Measurements from ENCODE around the gene FRMD4B. TPM values are rescaled to one million over a fixed set of nuclear protein-coding genes. Genes with fewer than 3 reads are reported as not detected.

Gene FRMD4B
- total and polyA plus RNA-seq, 2 donors (not counting 3 experiments of a cell fraction or from before 2014, with no cell fraction given) = 66.4 to 89.7 TPM

- FAIRE-seq (peak; percentile 37), DNase-seq (ENCODE audit: low read depth, low spot score) (no peak)
- no peaks in the 10 kb centered on the region for H3K79me2 ChIP-seq (ENCODE audit: control insufficient read depth, insufficient read depth, low read length)
- no peaks in the 10 kb centered on the region for H3K27me3 ChIP-seq (ENCODE audit: control insufficient read depth in 2 of 2, insufficient read depth in 2 of 2, low read length in 2 of 2)
- H3K4me3 ChIP-seq (replicated peaks in 1 of 3; ENCODE audit: insufficient read depth in 1 of 3, low read depth in 1 of 3, low read length in 3 of 3) = no peak overlapping the region
- peaks cover 2% of the 10 kb centered on the region in 2 experiments for H3K36me3 ChIP-seq (ENCODE audit: control insufficient read depth in 2 of 2, extremely low read depth in 1 of 2, insufficient read depth in 2 of 2, low read length in 2 of 2)
- H3K4me2 ChIP-seq (ENCODE audit: insufficient read depth, low read length) = no peak overlapping the region
- no peak overlapping the region for H2AFZ ChIP-seq (ENCODE audit: low read depth, low read length)
- H3K27ac ChIP-seq (ENCODE audit: insufficient read depth, low read depth, low read length) = no peak overlapping the region
- no peak overlapping the region for H3K9ac ChIP-seq (replicated peaks; ENCODE audit: extremely low read depth, insufficient read depth, low read length)
- no peaks in the 10 kb centered on the region for H3K4me1 ChIP-seq (ENCODE audit: control insufficient read depth, extremely low read depth, insufficient read depth, low read length)
- ChIA-PET CTCF (interaction anchor here (1.1 kb wide), 1 partner anchor 60 kb away, joined by 3 read pairs; no protein-coding TSS in a partner anchor), POLR2A (no interaction called here)
- H3K9me3 ChIP-seq (replicated peaks; ENCODE audit: control insufficient read depth, insufficient read depth, low read length) = no peaks in the 10 kb centered on the region
- H4K20me1 ChIP-seq (replicated peaks; ENCODE audit: control insufficient read depth, extremely low read depth, insufficient read depth, low read length) = no peaks in the 10 kb centered on the region
- no peaks in the 10 kb centered on the region for H3K9me1 ChIP-seq (replicated peaks; ENCODE audit: control insufficient read depth, extremely low read depth, insufficient read depth, low read length)
- dilution Hi-C loops (cut with MboI; ENCODE audit: extremely low pct_ligation_motif_present, low sequenced_read_pairs) = no loop called here
- no TSS peak for BruUV-seq (replicated peaks)
- TF ChIP-seq GATA2 (IDR thresholded peaks at IDR 0.05; ENCODE audit: insufficient read depth, insufficient read length, low read depth, low read length) = no peak
- TF ChIP-seq CTCF (IDR thresholded peaks at IDR 0.05; ENCODE audit: extremely low read depth in 1 of 2, insufficient read depth in 1 of 2, low read depth in 1 of 2, low read length in 2 of 2) = no peak
- TF ChIP-seq EZH2 (IDR thresholded peaks at IDR 0.05; ENCODE audit: borderline replicate concordance, low read depth, low read length, severe bottlenecking) = no peak
- no peak for TF ChIP-seq MYC (IDR thresholded peaks at IDR 0.05; ENCODE audit: low read depth, low read length)
- TF ChIP-seq MAX (IDR thresholded peaks at IDR 0.05; ENCODE audit: insufficient read depth, insufficient read length) = no peak
- TF ChIP-seq FOS (IDR thresholded peaks at IDR 0.05; ENCODE audit: borderline replicate concordance, insufficient read depth, low read length) = no peak
- TF ChIP-seq POLR2AphosphoS5 (IDR thresholded peaks at IDR 0.05; ENCODE audit: insufficient read depth, low read depth, low read length) = no peak
- no peak for TF ChIP-seq POLR2A (IDR thresholded peaks at IDR 0.05; ENCODE audit: low read depth, low read length)
- TF ChIP-seq JUN (IDR thresholded peaks at IDR 0.05; ENCODE audit: borderline replicate concordance, insufficient read depth, insufficient read length, low read depth) = no peak
- intact Hi-C loops (cut with micrococcal nuclease) = no loop called here
These were observed 134.6 kb downstream of the FRMD4B start for GRCh38 chr3:69251078-69251805.

All from endothelial cell of umbilical vein (primary cell).